Jurkat, Clone E6-1 (cell line): ENCODE data around the gene MYBL2.

Source experiments
- DNase-seq: peaks from one replicate; pipeline ENCODE4 v3.0.0-alpha.2; 2011; ENCODE audit warnings: low read depth, low spot score
- H3K4me3 ChIP-seq: 2 replicates; pipeline ENCODE4 v1.5.1; 2011; ENCODE audit warnings: mild to moderate bottlenecking, low read length, control low read depth, moderate library complexity

MYBL2 gene

DNA sequence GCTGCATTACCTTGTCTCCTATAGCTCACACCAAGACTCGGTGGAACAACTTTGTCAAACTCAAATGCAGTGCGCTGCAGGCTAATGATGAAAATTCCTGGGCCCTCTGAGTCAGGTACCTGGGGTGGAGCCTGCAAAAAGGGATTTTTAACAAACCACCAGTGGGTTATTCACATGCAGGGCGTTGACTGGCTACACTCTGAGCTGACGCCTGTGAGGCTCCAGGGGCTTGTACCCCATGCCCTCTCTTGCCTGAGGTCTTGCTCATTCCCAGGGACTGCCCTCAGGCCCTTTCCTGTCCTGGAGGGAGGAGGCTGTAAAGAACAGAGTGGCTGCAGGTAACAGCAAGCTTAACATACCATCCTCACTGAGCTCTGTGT is 50.7 kb downstream of the MYBL2 start:
- no peak overlapping the region for H3K4me3 ChIP-seq
- no peak for DNase-seq

DNA sequence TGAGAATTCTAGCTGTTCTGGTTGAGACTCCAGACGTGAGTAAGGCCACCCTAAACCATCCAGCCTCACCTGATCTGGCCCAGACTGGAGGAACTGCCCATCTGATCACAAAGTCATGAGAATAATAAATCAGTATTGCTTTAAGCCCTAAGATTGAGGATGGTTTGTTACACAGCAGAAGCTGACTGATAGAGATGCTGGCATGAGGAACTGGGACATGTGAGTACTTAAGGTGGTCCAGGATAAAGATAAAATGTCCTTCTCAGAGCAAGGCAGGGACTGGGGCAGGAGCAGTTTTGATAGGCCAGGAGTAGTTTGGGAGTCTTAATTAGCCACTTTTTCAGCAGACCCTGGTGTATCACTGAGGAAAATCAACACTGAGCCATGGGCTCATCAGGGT is 53.1 kb downstream of the MYBL2 start:
- no peak overlapping the region for H3K4me3 ChIP-seq
- DNase-seq, result no peak

DNA sequence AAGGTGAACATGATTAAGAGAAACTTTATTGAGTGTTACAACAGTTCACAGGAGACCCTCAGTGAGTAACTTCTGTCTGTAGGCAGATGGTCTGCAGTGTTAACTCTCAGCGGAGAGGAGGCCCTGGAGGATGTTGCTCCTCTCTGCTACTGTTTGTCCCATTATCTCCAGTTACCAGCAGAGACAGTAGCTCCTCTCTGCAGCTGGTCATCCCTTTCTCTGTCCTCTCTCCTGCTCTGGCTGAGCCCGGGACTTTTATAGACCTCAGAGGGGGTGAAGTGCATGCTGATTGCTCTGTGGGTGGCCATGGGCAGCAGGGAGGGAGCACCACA is 54.1 kb downstream of the MYBL2 start:
- DNase-seq, result no peak
- no peak overlapping the region for H3K4me3 ChIP-seq

DNA sequence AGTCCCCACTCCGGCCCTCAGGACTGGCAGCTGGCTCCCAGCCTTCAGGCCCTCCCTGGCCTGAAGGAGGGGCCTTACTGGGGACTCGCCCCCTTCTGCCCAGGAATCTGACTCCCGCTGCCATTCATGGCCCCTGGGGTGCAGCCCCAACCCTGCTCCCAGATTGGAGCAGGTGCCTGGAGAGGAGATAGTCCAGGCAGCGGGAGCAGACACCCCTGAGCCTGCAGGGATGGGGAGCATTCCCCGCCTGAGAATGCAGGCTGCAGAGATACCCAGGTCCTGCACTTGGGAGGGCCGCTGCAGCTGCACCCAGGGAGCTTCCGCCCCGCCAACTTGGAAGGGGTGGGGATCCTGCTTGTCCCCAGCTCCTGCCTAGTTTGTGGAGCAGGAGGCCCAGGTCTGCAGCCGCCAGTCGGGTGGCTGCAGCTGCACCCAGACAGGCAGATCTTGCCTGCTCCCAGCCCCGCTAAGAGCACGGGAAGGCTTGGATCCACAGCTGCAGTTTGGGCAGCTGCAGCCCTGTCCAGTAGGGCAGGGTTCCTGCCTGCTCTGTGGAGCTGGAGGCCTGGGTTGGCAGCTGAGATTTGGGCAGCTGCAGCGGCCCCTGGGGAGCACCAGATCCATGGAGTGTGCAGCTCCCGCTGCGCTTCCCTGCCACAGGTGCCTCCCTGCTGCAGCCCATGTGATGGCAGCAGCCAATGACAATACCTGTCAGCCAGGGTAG is 54.7 kb downstream of the MYBL2 start:
- DNase-seq, result no peak
- H3K4me3 ChIP-seq, result peak overlapping the region; percentile 32

DNA sequence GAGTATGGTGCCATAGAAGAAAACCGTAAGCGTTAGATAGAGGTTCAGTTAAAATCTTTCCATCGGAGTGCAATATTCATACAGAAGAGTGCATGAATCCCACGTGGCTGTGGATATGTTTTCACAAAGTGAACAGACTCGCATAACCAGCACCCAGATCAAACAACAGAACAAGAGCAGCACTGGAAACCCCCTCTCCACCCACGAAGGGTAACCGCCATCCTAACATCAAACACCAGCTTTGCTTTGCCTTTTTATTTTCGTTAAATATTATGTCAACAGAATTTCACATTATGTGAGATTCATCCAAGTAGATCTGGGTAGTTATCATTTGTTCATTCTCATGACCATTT is 55.2 kb downstream of the MYBL2 start:
- peak overlapping the region; percentile 32 for H3K4me3 ChIP-seq
- peak; percentile 20 for DNase-seq

DNA sequence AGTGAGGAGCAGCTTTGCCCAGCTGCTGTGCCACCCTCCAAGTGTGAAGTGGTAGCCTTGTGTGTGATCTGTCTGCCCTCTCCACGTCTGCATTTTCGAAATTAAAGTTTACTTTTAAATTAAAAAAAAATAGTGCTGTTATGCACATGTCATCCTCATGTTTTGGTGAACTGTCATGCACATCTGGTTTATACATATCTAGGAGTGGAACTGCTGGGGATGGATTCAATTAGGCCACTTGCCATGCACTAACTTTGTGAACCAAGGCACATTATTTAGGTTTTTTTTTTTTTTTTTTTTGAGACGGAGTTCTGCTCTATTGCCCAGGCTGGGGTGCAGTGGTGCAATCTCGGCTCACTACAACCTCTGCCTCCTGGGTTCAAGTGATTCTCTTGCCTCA is 56.3 kb downstream of the MYBL2 start:
- DNase-seq, result no peak
- no peak overlapping the region for H3K4me3 ChIP-seq

DNA sequence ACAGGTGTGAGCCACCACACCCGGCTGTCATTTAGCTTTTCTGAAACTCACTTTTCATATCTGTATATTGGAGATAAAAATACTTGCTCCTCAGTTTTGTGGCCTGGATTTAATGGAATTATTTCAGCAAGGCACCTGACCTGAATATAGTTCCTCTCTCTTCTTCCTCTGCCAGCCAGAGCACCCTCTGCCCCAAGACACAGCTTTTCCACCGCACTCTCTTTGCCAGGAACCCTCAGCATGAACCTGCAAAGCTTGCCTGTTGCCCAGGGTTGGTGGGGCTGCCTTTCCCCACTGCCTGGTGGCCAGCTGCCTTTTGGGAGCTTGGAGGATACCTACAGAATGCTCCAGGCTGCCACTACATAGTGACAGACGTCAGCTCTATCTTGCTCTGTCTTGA is 56.8 kb downstream of the MYBL2 start:
- H3K4me3 ChIP-seq, result no peak overlapping the region
- no peak for DNase-seq

DNA sequence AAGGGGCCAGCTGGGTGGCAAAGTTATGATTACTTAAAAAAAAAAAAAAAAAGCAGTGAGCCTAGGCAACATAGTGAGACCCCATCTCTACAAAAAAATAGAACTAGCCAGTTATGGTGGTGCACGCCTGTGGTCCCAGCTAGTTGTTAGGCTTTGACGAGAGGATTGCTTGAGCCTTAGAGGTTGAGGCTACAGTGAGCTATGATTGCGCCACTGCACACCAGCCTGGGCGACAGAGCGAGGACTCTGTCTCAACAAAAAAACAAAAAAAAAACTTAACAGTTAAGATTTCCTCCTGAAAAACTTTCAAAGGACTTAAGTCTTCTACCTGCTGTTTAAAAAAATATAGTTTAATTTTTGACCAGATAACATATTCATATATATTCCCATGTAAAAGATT is 57.5 kb downstream of the MYBL2 start:
- no peak for DNase-seq
- no peak overlapping the region for H3K4me3 ChIP-seq

DNA sequence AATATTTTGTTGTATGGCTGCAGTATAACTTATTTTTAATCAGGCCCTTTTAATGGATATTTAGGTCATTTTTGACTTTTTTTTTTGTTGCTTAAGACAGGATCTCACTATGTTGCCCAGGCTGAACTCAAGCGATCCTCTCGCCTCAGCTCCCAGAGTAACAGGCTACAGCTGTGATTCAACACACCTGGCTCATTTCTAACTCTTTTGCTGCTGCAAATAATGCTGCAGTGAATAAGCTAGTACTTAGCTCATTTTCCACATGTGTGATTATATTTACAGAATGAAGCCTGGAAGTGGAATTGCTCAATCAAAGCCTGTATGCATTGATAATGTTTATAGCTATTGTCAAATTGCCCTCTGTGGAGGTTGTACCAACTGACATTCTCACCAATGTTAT is 58.8 kb downstream of the MYBL2 start:
- no peak overlapping the region for H3K4me3 ChIP-seq
- no peak for DNase-seq

DNA sequence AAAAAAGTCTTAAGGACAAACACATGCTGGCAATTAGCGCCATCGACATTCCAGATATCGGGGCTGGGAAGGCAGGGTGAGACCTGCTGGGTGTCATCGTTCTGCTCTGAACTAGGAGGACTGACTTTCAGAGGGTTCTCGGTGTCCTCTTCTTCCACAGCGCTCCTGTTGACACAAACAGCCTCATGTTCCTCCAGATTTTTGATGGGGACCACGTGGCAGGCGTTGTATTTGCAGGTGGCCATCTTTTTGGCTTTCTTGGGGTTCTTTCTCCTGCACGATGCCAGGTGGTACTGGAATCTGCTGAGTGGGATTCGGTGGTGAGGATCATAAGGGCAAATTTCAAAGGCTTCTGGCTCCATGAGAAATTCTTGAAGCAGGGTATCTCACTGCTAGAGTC is 59.4 kb downstream of the MYBL2 start:
- no peak for DNase-seq
- H3K4me3 ChIP-seq, result no peak overlapping the region

DNA sequence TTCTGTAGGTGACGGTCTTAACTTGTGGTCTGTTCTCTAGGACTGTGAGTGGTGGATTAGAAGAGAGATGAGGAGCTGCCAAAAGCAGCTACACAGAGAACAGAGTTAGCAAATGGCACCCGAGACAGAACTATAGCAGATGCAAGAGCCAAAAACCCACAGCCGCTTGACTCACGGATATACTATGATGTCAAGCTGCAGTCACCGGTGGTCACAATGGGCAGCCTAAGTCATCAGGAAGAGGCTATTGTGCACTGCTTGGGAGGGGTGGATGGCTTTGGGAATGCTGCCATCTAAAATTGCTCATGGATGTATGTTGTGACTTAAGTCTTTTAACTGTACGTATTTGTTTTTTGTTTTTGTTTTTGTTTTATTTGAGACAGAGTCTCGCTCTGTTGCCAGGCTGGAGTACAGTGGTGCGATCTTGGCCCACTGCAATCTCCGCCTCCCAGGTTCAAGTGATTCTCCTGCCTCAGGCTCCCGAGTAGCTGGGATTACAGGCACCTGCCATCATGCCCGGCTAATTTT is 60.0 kb downstream of the MYBL2 start, which contains the start of gene GTSF1L:
Gene GTSF1L (minus strand): TSS at position 192 of the 528 bp plus-strand sequence. CDS start 308 bp downstream, outside the sequence.
- H3K4me3 ChIP-seq, result no peak within 1 kb of the TSS
- DNase-seq, result no peak

DNA sequence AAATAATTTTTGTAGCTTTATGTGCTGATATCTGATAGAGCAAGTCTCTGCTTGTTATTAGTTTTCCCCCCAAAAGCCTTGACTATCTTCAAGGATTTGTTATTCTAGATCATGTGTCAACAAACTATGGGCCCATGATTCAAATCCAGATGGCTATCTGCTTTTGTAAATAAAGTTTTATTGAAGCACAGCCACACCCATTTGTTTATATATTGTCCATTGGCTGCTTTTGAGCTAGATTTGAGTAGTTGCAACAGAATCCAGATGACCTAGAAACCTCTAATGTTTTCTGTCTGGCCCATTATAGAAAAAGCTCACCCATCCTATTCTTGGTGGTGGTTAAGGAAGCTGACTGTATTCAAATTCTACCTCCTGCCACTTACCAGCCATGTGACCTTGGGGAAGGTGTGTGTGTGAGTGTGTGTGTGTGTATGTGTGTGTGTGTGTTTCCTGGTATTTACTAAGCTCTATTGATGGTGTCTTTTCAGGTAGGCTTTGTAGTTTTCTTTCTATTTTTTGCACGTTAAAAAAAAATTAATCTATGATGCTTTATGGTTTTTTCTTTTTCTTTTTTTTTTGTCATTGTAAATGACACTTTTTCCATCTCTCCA is 61.2 kb downstream of the MYBL2 start:
- no peak overlapping the region for H3K4me3 ChIP-seq
- no peak for DNase-seq

DNA sequence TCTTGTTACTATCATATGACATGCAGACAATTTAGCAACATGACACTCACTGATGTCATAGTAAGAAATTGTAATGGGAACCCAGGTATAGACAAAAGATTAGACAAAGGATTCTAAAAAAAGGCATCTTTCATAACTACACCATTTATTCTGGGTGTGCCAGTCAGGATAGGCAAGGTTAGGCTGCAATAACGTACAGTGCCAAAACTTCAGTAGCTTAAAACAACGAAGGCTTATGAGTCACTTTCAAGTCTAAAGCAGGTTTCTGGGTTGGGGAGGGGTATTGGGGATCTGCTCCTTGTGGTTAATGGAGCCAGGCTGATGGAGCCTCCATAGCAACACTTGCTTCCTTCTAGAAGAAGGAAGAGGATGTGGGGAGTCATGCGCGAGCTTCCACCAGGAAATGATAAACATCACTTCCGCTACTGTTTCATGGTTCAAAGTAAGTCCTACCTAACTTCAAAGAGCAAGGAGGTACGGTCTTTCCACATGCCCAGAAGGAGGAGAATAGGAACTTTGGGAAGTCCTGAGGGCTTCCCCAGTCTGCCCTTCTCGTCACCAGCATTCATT is 61.9 kb downstream of the MYBL2 start:
- no peak for DNase-seq
- no peak overlapping the region for H3K4me3 ChIP-seq

DNA sequence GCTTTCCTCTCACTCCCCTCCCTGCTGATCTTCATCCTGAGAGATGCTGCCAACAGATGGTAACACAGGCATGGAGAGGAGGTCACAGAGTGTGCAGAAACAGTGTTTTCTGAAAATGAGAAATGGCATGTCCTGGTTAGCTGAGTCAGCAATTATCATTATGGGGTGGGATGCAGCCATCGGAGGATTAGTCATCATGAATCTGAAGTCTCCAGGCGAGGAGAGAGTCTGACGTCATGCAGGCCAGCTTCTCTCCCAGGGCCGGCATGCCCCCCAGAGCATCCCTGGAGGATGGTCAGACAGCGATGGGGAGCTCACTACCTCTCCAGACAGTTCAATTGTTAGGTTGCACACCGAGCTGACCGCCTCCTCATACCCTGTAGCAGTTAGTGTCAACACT is 64.6 kb downstream of the MYBL2 start:
- H3K4me3 ChIP-seq, result no peak overlapping the region
- no peak for DNase-seq

DNA sequence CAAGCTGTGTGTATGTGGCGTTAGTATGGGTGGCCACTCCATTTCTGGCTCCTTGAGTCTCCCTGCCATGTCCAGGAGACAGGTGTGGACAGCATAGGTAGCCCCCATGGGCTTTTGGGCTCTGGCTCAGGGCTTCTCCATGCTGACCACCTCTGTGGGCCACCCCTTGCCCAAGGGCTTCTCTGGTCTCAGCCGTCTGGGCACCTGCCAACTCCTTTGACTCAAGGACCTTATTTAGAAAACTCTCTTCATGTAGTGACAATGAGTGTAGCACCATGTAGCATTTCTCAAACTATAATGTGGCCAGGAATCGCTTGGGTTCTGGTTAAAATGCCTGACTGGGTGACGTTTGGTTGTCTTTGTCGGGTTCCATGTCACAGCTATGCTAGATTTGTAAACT is 65.0 kb downstream of the MYBL2 start:
- no peak for DNase-seq
- H3K4me3 ChIP-seq, result no peak overlapping the region

DNA sequence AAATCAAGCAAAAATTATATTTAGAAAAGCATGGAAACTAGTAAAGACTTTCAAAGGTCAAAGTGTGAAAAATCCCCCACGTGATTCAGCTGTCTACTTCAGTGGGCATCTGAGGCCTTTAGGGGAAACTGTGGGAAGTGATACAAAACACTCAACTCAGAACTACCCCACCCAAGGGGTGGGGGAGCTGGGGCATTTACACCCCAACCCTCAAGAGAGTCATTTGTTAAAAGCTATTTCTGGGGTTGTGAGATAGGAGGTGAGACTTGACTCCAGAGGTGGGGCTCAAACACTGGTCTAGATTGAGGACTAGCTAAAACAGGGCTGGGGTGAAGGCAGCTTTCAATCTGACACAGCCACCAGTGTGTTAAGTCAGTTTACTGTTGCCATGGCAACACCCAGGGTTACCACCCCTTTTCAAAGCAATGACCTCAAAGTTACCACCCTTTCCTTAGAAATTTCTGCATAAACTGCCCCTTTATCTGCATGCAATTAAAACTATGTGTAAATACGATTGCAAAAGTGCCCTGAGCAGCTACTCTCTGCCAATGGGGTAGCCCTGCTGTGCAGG is 69.8 kb downstream of the MYBL2 start:
- DNase-seq, result no peak
- H3K4me3 ChIP-seq, result no peak overlapping the region

DNA sequence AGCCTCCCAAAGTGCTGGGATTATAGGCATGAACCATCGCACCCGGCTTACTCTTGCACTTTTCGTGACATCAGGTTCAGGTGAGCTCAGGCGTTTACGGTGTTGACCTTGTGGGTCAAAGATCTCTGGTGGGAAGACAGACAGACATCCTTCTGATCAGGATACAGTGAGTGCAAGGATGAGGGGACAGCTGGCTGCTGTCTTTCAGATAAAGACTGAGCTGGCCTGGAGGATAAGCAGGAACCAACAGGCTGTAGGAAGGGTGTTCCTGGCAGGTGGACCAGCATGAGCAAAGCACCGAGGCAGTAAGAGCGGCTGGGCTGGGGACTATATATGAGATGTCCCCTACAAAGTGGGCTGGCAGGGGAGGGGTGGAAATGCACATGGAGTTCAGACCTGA is 71.0 kb downstream of the MYBL2 start:
- H3K4me3 ChIP-seq, result no peak overlapping the region
- DNase-seq, result no peak

DNA sequence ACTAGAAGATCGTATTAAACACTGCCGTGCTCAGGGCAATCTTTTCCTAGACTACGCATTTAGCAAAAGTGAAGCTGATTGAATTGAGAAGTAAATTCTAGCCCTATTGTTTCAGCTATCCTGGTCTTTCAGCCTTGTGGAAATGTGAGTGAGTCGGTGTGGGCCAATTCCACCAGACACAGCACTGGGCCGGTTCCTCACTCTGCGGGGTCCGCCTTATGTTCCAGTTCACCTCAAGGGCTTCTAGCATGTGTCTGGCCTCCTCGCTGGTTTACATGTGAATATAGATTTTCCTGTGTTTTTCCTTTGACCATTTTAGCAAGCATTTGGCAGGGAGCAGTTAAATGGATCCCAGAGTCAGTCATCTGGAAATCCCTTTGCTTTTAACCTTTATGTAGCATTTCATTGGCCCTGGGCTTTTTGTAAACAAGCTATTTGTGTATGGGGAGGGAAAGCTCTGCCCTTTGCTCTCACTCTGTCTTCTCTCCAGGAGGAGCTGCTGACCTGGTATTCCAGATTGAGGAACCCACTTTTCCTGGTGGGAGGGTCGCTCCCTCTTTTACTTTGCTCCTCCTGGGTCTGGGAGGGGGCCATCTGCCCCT is 72.3 kb downstream of the MYBL2 start:
- no peak for DNase-seq

DNA sequence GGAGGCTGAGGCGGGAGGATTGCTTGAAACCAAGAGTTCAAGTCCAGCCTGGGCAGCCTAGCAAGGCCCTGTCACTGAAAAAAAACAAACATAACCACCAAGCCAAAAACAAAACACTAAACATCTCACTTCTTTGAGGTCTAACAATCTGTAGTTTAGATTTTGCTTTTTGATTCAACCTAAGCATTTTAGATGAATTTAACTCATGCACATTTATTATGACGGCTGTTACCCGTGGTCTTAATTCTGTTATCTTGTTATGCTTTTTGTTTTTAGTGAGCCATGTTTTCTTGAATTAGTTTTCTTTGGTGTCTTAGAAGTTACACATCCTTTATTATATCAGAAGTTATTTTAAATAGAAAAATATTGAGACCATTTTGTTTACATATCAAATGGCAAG is 73.7 kb downstream of the MYBL2 start:
- DNase-seq, result no peak
- H3K4me3 ChIP-seq, result no peak overlapping the region

More for the DNA sequence above, 72.3 kb downstream of the MYBL2 start:
- H3K4me3 ChIP-seq, result no peak overlapping the region

DNA sequence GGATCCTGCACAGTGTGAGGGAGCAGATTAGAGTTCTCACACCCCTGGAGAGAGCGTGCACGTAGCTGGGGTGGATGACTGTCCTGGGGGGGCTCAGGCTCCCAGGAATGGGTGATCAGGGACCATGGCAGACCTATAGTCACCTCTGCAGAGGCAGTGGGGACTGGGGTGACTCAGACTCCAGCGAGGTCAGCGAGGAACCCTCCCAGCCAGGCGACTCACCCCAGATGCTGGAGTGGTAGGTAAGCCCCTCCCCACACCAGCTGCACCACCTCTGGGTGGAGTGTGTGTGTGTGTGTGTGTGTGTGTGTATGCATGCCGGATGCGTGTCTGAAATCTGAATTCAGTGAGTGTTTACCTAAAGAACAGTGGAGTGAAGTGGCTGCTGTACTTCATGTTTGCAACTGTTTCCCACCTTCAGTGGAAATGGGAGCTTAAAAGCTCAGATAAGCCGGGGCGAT is 77.3 kb downstream of the MYBL2 start:
- DNase-seq, result no peak
- H3K4me3 ChIP-seq, result no peak overlapping the region
